SK-N-MC (cell line): ENCODE results near the gene PCDH15.

Experiments used
- DNase-seq: peaks from one replicate; pipeline ENCODE4 v3.0.0-alpha.2; 2011; ENCODE audit warnings: low read depth, low spot score
- H3K27ac ChIP-seq: fragments of 200-600 bp; sonication (generic); 2 replicates; pipeline ENCODE4 v1.5.1; 2016; ENCODE audit warnings: mixed run types
- H3K36me3 ChIP-seq: fragments of 200-600 bp; sonication (generic); 2 replicates; pipeline ENCODE4 v1.6.1; 2017; ENCODE audit warnings: antibody characterized with exemption, low read length, mixed read lengths; ENCODE audit not compliant: insufficient read depth
- H3K4me3 ChIP-seq: fragments of 200-600 bp; sonication (generic); 2 replicates; pipeline ENCODE4 v1.5.1; 2016
- H3K9ac ChIP-seq: fragments of 200-600 bp; sonication (generic); 2 replicates; pipeline ENCODE4 v1.8.0; 2017; ENCODE audit warnings: mixed run types, mixed read lengths; ENCODE audit not compliant: insufficient read length
- H3K9me3 ChIP-seq: fragments of 200-600 bp; sonication (generic); 2 replicates; pipeline ENCODE4 v1.6.1; 2017; ENCODE audit warnings: low read depth, mild to moderate bottlenecking, antibody characterized with exemption, low read length, moderate library complexity, mixed read lengths
- EZH2 ChIP-seq: fragments of 200-600 bp; sonication (generic); IDR thresholded peaks from one replicate; pipeline ENCODE4 v1.6.1; 2017; ENCODE audit warnings: antibody characterized with exemption
- FOXP2 ChIP-seq: optimal IDR thresholded peaks from 2 replicates; pipeline ENCODE3; 2011; ENCODE audit warnings: mild to moderate bottlenecking, moderate library complexity; ENCODE audit not compliant: insufficient read depth; ENCODE audit errors: extremely low read length, control extremely low read depth
- POLR2AphosphoS5 ChIP-seq: IDR thresholded peaks from 2 replicates; pipeline ENCODE4 v1.6.1; 2012; ENCODE audit warnings: mild to moderate bottlenecking, low read depth, low read length, borderline replicate concordance

PCDH15 gene

DNA sequence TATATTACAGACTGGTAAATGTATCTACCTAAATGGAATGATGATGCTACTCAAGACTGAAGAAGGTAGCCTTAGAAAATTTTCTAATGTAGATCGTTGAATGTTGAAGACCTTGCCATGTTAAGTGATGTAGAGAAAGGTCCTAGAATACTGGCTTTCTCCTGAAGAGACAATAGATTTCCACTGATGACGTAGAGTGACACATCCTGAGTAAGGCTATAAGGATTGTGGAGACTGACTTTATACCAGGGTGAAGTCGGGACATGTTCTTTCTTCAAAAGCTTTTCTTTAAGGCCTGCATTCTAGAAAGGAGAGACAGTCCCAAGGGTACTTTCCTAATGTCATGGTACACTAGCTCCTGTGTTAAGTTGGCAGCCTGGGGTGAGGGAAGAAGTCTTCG lies 58.6 kb downstream of the PCDH15 start:
- Histone ChIP-seq H3K4me3 (no peak overlapping the region), H3K27ac (no peak overlapping the region), H3K9me3 (no peaks in the 10 kb centered on the region), H3K36me3 (no peaks in the 10 kb centered on the region), H3K9ac (no peak overlapping the region)
- DNase-seq: no peak
- no peak for TF ChIP-seq POLR2AphosphoS5
- TF ChIP-seq EZH2: no peak
- no peak for TF ChIP-seq FOXP2

DNA sequence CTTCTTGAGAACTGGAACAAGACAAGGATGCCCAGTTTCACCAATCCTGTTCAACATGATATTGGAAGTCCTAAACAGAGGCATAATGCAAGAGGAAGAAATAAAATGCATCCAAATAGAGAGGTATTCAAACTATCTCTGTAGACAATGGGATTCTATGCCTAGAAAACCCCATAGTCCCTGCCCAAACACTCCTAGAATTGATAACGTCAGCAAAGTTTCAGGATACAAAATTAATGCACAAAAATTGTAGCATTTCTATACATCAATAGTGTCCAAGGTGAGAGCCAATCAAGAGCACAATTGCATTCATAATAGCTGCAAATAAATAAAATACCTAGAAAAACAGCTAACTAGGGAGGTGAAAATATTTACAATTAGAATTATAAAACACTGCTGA lies 72.5 kb downstream of the PCDH15 start:
- TF ChIP-seq FOXP2: no peak
- no peak for TF ChIP-seq EZH2
- no peak for TF ChIP-seq POLR2AphosphoS5
- H3K36me3 ChIP-seq: no peaks in the 10 kb centered on the region
- H3K27ac ChIP-seq: no peak overlapping the region
- H3K9me3 ChIP-seq: no peaks in the 10 kb centered on the region
- H3K9ac ChIP-seq: no peak overlapping the region
- DNase-seq: no peak
- H3K4me3 ChIP-seq: no peak overlapping the region

DNA sequence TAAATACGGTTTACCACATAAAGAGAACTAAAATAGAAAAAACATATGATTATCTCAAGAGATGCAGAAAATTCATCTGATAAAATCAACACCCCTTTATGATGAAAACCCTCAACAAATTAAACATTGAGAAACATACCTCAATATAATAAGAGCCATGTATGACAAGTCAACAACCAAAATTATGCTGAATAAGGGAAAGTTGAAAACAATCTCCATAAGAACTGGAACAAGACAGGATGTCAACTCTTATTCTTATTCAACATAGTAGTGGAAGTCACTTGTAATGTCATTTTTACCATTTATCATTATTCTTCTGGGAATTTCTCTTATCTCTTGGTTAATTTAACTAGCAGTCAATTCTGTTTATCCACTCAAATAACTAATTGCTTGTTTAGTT lies 79.0 kb downstream of the PCDH15 start:
- TF ChIP-seq EZH2 (no peak), POLR2AphosphoS5 (no peak), FOXP2 (no peak)
- H3K36me3 ChIP-seq: no peaks in the 10 kb centered on the region
- no peaks in the 10 kb centered on the region for H3K9me3 ChIP-seq
- DNase-seq: no peak
- no peak overlapping the region for H3K9ac ChIP-seq
- H3K4me3 ChIP-seq: no peak overlapping the region
- H3K27ac ChIP-seq: no peak overlapping the region

DNA sequence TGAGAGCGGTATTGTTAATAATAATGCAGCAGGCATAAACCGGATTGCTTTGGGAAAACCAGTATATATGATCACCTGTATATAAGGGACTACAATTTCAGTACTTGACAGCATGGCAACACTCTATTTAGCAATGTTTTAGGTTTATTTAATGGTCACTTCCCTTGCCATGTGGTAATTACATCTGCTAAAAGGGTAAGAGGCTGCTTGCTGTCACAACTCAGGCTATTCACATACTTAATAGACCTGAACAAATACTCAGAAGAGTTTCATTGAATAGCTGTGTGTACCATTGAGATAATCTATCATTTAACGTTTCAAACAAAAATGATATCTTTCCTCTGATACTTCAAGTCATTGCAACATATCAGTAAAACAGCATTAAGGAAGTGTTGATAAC lies 90.1 kb downstream of the PCDH15 start:
- no peak overlapping the region for H3K4me3 ChIP-seq
- no peaks in the 10 kb centered on the region for H3K36me3 ChIP-seq
- no peak overlapping the region for H3K27ac ChIP-seq
- H3K9ac ChIP-seq: no peak overlapping the region
- TF ChIP-seq POLR2AphosphoS5: no peak
- no peak for TF ChIP-seq FOXP2
- TF ChIP-seq EZH2: no peak
- no peak for DNase-seq
- no peaks in the 10 kb centered on the region for H3K9me3 ChIP-seq

DNA sequence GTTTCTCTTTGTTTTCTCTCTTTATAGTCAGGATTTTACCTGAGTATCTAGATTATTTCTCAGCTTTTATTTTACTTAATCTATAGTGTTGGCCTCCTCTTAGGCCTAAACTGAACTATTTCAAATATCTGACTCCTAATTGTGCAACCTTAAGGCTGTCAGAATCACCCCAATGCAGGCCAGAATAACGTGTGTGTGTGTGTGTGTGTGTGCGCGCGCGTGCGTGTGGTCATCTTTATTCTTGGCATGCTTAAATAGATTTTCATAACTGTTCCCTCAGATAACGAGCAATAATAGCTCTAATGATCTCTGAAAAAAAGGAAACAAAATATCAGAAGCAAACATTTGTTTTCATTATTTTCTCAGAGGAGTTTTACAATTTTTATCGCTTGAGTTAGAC lies 92.4 kb downstream of the PCDH15 start:
- H3K9ac ChIP-seq: no peak overlapping the region
- H3K4me3 ChIP-seq: no peak overlapping the region
- no peaks in the 10 kb centered on the region for H3K36me3 ChIP-seq
- H3K27ac ChIP-seq: no peak overlapping the region
- no peak for DNase-seq
- H3K9me3 ChIP-seq: no peaks in the 10 kb centered on the region
- TF ChIP-seq POLR2AphosphoS5 (no peak), FOXP2 (no peak), EZH2 (no peak)

DNA sequence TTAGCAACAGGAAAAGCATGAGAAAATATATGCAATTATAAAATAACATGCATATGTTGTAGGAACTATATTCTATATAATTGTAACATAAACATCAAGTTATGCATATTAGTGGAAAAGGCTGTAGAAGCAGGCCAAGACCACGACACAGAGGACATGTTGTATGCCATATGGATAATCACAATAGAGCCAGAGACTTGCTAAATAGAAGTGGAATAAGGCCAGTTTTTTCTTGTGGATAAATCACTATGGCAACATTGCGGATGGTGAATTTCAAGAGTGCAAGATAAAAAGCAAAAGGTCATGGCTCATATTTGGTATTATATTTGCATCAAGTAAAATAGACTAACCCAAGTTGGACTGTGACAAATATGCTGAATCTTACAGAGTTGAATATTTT lies 93.0 kb downstream of the PCDH15 start:
- H3K9ac ChIP-seq: no peak overlapping the region
- TF ChIP-seq POLR2AphosphoS5 (no peak), FOXP2 (no peak), EZH2 (no peak)
- DNase-seq: no peak
- no peak overlapping the region for H3K4me3 ChIP-seq
- H3K9me3 ChIP-seq: no peaks in the 10 kb centered on the region
- no peak overlapping the region for H3K27ac ChIP-seq
- H3K36me3 ChIP-seq: no peaks in the 10 kb centered on the region

DNA sequence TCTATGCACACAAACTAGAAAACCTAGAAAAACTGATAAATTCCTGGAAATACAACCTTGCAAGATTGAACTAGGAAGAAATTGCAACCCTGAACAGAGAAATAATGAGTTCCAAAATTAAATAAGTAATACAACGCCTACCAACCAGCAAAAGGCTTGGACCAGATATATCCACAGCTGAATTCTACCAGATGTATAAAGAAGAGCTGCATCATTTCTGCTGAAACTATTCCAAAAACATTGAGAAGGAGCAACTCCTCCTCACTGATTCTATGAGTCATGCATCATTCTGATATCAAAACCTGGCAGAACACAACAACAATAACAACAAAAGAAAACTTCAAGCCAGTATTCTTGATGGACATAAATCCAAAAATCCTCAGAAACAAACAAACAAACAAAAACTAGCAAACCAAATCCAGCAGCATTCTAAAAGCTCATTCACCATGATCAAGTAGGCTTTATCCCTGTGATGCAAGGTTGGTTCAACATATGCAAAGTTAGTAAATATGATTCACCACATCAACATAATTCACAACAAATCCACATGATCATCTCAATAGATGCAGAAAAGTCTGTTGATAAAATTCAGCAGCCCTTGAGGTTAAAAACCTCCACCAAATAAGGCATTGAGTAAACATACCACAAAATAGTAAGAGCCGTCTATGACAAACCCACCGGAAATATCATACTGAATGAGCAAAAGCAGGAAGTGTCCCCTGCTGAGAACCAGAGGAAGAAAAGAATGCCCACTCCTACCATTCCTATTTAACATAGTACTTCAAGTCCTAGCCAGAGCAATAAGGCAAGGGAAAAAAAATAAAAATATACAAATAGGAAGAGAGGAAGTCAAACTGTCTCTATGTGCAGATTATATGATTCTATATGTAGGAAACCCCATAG lies 98.2 kb downstream of the PCDH15 start:
- no peaks in the 10 kb centered on the region for H3K36me3 ChIP-seq
- no peak overlapping the region for H3K4me3 ChIP-seq
- H3K9me3 ChIP-seq: no peaks in the 10 kb centered on the region
- peak; percentile 22 for DNase-seq
- no peak for TF ChIP-seq FOXP2
- TF ChIP-seq POLR2AphosphoS5: no peak
- TF ChIP-seq EZH2: no peak
- no peak overlapping the region for H3K27ac ChIP-seq
- no peak overlapping the region for H3K9ac ChIP-seq

DNA sequence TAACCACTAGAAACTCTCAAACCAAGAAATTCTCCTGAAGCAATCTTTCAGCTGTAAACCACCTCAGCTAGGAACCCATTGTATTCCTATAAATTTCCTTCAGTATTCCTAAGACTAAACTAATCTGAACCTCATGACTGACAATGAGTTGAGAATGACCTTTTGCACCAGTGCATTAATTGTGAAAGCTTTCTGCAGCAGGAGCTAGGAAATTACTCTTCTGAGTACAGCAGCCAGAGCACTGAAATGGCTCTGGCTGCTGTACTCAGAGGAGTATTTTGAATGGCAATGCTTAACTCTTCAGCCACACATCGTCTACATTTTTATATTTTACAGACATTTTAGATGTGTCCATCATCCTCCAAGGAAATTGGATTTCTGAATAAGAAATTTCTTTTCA lies 109.7 kb downstream of the PCDH15 start:
- no peaks in the 10 kb centered on the region for H3K36me3 ChIP-seq
- DNase-seq: no peak
- no peak overlapping the region for H3K9ac ChIP-seq
- peak overlapping the region; percentile 1; the same call in 1 of the 2 replicates for H3K4me3 ChIP-seq
- H3K27ac ChIP-seq: no peak overlapping the region
- no peak for TF ChIP-seq EZH2
- TF ChIP-seq FOXP2: no peak
- no peak for TF ChIP-seq POLR2AphosphoS5
- no peaks in the 10 kb centered on the region for H3K9me3 ChIP-seq

DNA sequence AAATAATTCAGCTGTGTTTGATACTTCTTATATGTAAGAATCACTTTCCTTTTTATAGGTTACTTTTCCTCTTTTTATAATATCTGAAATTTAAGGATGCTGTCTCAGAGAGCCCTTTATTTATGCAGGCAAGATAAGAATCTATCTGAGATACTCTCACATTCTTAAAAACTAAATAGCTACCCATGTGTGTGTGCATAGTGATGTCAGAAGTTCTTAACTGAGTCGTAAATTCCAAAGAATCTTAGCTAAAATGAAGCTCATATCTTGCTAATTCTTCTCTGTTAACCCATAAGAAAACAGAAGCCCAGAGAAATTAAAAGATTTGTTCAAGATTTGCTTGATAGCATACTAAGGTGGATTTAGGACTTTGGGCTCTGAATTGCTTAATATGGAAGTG lies 118.5 kb downstream of the PCDH15 start:
- H3K27ac ChIP-seq: no peak overlapping the region
- no peak for DNase-seq
- TF ChIP-seq FOXP2 (no peak), POLR2AphosphoS5 (no peak), EZH2 (no peak)

More for the DNA sequence above, 118.5 kb downstream of the PCDH15 start:
- H3K36me3 ChIP-seq: no peaks in the 10 kb centered on the region
- H3K9me3 ChIP-seq: no peaks in the 10 kb centered on the region
- H3K4me3 ChIP-seq: no peak overlapping the region
- H3K9ac ChIP-seq: no peak overlapping the region
